ENCODE data around the gene RASGRP1.

Gene RASGRP1

GRCh38 chr15:38453971-38454695 lies 110.5 kb downstream of the RASGRP1 start, which contains the start of gene FAM98B:
Gene FAM98B (plus strand): TSS chr15:38454127. CDS start chr15:38454162, 35 bp downstream.
- DNase-seq, result peak; percentile 81 to 91
- Histone ChIP-seq H3K36me3 (peaks cover 0 to 5% (median 0%) of the 10 kb centered on the region in 3 donors), H3K27ac (peak within 1 kb of the TSS; percentile 83 to 89), H3K9me3 (no peaks in the 10 kb centered on the region), H3K4me1 (peaks cover 0 to 23% (median 16%) of the 10 kb centered on the region in 4 donors), H3K4me3 (peak within 1 kb of the TSS; percentile 64 to 80), H3K27me3 (no peaks in the 10 kb centered on the region)
- TF ChIP-seq, protein P1, sequence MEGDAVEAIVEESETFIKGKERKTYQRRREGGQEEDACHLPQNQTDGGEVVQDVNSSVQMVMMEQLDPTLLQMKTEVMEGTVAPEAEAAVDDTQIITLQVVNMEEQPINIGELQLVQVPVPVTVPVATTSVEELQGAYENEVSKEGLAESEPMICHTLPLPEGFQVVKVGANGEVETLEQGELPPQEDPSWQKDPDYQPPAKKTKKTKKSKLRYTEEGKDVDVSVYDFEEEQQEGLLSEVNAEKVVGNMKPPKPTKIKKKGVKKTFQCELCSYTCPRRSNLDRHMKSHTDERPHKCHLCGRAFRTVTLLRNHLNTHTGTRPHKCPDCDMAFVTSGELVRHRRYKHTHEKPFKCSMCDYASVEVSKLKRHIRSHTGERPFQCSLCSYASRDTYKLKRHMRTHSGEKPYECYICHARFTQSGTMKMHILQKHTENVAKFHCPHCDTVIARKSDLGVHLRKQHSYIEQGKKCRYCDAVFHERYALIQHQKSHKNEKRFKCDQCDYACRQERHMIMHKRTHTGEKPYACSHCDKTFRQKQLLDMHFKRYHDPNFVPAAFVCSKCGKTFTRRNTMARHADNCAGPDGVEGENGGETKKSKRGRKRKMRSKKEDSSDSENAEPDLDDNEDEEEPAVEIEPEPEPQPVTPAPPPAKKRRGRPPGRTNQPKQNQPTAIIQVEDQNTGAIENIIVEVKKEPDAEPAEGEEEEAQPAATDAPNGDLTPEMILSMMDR (IDR thresholded peaks at IDR 0.05), result peak in 1 of 2 experiments; percentile 7
- intact Hi-C loops (cut with DNase I; ENCODE audit: low total_unique reads), result no loop called here

GRCh38 chr15:38441130-38441519 lies 123.5 kb downstream of the RASGRP1 start:
- Histone ChIP-seq H3K27ac (no peak overlapping the region), H3K36me3 (no peaks in the 10 kb centered on the region), H3K9me3 (peaks cover 0 to 5% (median 0%) of the 10 kb centered on the region in 3 donors), H3K4me3 (no peak overlapping the region), H3K4me1 (peaks cover 0 to 7% (median 4%) of the 10 kb centered on the region in 4 donors), H3K27me3 (no peaks in the 10 kb centered on the region)
- intact Hi-C loops (cut with DNase I; ENCODE audit: low total_unique reads), result no loop called here
- no peak for DNase-seq
- TF ChIP-seq, protein P1 (IDR thresholded peaks at IDR 0.05), result no peak

GRCh38 chr15:38440353-38441129 lies 124.1 kb downstream of the RASGRP1 start:
- Histone ChIP-seq H3K4me3 (no peak overlapping the region), H3K27ac (no peak overlapping the region), H3K36me3 (no peaks in the 10 kb centered on the region), H3K9me3 (peaks cover 0 to 5% (median 0%) of the 10 kb centered on the region in 3 donors), H3K27me3 (no peaks in the 10 kb centered on the region), H3K4me1 (peaks cover 0 to 7% (median 4%) of the 10 kb centered on the region in 4 donors)
- TF ChIP-seq, protein P1 (IDR thresholded peaks at IDR 0.05), result peak; percentile 82 to 91
- DNase-seq, result no peak
- intact Hi-C loops (cut with DNase I; ENCODE audit: low total_unique reads), result no loop called here
